GM19035 (cell line): ENCODE measurements around the gene ANKUB1.
"Not testable (repeated sequence)": the region's sequence is repeated elsewhere in the genome, so short reads cannot be mapped to it uniquely, and the experiment has no call there.

Source experiments
- ATAC-seq: cut with Tn5 transposase; IDR thresholded peaks from one replicate; pipeline ENCODE4 v1.9.1; 2021; ENCODE audit not compliant: unreplicated experiment

The ANKUB1 gene, protein sequence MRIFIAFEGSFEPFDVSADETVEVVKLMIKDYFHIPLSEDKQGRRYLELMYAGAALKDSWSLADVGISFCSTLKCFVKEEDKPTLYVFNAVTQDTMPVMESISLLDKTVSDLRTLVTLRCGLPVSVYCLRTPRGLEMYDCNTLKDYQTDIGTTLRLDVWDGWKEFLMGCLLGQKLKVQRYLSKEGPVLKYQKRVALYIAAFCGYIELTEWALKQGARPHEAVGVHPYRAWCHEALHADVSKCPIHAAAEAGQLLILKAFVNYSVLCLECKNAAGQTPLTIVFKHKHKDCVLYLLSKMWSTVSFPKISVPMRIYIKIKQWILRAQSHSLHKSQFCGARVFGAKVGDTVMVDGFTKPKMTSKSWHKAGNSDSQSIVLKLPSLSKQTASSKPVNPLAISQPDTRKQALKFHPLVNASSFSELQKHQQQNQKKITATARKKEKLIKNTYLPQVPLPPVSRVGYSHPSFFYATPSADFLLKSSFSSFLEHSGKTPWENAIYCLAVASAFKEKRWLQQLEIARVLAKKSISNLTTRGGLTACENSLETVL

DNA sequence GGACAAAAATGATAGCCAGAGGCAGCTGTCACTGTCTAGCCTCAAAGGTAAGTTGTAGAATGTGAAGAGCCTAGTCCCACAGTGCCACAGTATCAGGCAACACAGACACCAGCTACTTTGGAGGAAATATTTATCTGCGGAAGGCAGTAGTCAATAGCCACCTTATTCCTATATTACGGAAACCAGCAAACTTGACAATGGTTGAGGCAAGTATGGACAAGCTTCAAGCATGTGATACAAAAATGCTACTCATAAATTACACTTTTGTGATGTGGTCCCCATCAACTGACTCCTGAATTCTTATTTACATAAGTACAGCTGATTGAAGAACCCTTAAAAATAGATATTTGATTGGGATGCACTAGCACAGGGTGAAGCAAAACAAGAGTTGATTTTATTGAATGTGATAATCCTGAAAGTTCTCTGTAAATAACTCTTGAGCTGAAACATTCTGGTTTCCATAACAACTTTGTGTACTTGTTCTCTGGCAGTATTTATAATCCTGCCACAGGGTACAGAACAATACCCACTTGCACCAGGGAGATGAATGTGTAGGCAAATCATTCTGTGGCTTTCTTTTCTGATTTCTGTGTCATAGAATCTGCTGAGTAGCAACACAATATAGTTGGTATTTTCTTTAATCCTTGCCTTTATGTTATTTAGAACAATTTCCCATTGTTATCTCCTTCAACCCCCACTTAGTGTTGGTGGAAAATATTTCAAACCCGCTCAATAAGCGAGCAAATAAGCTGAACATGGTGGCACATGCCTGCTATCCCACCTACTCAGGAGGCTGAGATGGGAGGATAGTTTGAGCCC is at the start of gene ANKUB1:
Gene ANKUB1, minus strand, starts transcription at position 103 of the 819 bp plus-strand sequence. CDS start 188 bp downstream, outside the sequence.
- no peak for ATAC-seq

DNA sequence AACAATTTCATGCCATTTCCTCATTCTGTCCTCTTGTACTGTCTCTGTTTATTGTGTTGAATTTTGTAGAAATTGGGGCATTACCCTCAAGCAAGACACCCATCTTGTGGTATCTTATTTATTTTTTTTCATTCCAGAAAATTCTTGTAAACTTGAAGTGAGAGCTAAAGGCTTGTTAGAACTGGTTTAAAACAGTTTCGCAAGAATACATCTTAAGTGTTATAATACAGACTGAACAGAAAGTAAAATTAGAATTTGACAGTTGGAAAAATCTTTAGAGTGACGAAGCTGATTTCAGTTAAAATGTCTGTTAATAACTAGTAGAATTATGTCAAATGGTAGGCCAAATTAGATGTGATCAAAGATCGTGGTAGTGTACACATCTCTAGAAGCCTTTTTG is 47.5 kb upstream of the ANKUB1 start:
- no peak for ATAC-seq

DNA sequence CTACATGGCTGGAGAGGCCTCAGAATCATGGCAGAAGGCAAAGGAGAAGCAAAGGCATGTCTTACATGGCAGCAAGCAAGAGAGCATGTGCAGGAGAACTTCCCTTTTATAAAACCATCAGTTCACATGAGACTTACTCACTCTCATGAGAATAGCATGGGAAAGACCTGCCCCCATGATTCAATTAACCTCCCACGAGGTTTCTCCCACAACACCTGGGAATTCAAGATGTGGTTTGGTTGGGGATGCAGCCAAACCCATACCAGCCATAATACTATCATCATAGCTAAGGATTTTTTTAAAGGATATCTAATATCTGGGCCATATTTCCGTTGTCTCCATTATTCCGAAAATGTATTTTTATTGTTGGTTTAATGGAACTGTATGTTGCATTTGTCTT is 47.1 kb upstream of the ANKUB1 start:
- ATAC-seq = not testable (repeated sequence)

DNA sequence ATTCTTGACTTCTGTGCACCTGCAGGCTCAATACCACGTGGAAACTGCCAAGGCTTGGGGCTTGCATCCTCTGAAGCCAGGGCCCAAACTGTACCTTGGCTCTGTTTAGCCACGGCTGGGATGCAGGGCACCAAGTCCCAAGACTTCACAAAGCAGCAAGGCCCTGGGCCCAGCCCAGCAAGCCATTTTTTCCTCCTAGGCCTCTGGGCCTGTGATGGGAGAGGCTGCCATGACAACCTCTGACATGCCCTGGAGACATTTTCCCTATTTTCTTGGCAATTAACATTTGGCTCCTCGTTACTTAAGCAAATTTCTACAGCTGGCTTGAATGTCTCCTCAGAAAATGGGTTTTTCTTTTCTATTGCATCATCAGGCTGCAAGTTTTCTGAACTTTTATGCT is 46.1 kb upstream of the ANKUB1 start:
- not testable (repeated sequence) for ATAC-seq

DNA sequence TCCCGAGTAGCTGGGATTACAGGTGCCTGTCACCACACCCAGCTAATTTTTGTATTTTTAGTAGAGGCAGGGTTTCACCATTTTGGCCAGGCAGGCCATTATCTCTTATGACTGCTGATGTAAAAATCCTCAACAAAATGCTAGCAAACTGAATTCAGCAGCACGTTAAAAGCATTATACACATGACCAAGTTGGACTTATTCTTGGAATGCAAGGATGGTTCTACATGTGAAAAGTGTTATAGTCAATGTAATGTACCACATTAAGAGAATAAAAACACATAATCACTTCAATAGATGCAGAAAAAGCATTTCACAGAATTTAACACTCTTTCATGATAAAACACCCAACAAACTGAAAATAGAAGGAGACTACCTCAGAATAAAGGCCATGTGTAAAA is 40.9 kb upstream of the ANKUB1 start:
- ATAC-seq = no peak

DNA sequence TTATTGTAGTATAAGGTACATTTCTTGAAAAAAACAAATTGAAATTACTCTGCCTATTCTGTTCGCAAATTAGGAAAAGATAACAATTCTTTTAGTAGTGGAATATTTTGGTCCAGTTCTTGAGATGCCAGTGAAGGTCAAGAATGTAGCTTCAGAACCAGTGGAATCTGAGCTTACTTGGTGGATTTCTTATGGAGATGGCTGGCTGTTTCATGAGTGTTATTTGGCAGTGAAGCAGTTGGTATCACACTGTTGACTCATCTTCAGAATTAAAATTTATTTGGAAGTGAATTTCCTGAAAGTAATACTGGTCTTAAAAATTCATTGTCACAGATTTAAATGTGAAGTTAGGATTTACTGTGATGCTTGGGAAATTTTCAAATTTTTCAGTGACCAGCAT is 39.7 kb upstream of the ANKUB1 start:
- no peak for ATAC-seq

DNA sequence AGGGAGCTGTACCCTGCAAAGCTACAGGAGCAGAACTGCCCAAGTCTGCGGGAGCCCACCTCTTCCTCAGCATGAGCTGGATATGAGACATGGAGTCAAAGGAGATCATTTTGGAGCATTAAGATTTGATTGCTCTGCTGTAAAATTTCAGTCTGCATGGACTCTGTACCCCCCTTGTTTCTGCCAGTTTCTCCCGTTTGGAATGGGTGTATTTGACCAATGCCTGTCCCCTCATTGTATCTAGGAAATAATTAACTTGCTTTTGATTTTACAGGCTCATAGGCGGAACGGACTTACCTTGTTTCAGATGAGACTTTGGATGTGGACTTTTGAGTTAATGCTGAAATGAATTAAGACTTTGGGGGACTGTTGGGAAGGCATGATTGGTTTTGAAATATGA is 39.0 kb upstream of the ANKUB1 start:
- no peak for ATAC-seq

DNA sequence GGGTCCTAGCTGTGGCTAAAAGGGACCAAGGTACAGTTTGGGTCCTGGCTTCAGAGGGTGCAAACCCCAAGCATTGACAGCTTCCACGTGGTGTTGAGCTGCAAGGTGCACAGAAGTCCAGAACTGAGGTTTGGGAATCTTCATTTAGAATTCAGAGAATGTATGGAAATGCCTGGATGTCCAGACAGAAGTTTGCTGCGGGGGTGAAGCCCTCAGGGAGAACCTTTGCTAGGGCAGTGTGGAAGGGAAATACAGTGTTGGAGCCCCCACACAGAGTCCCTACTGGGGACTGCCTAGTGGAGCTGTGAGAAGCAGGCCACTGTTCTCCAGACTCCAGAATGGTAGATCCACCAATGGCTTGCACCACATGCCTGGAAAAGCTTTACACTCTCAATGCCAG is 38.5 kb upstream of the ANKUB1 start:
- no peak for ATAC-seq

DNA sequence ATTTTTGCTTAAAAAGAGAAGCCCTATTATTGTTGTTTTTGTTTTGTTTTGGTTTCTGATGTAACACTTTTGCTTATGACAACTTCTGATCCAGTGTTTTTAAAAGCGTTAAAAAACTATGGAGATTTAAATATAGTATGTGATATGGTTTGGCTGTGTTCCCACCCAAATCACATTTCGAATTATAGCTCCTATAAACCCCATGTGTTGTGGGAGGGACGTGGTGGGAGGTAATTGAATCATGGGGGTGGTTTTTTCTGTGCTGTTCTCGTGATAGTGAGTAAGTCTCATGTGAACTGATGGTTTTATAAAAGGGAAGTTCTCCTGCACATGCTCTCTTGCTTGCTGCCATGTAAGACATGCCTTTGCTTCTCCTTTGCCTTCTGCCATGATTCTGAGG is 37.3 kb upstream of the ANKUB1 start:
- ATAC-seq = not testable (repeated sequence)

DNA sequence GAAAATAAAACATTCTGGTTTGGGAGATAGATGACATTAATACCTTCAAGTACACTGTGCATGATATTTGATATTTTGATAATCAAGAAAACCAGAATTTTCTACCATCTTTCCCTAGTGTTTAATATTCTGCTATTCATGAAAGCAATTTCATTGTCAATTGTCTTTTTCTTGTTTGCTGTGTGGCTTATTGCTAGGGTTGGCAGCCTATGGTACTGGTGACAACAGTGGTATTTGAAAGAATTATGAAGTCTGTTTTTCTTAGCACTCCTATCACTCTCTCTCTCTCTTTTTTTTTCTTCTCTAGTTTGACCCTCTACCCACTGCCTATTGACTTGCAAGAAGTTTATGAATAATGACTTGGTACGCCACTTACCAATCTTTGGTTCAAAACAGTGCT is 36.0 kb upstream of the ANKUB1 start:
- ATAC-seq = no peak

DNA sequence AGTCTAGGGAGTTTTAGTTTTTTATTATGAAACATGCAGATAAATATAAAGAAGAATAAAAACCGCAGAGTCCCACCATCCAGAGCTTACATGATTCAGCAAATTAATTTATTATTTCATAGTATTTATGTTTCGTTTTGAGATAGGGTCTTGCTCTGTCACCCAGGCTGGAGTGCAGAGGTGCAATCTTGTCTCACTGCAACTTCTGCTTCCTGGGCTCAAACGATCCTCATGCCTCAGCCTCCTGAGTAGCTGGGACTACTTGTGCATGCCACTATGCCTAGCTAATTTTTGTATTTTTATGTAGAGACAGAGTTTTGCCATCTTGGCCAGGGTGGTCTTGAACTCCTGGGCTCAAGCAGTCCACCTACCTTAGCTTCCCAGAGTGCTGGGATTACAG is 34.3 kb upstream of the ANKUB1 start:
- ATAC-seq = no peak

DNA sequence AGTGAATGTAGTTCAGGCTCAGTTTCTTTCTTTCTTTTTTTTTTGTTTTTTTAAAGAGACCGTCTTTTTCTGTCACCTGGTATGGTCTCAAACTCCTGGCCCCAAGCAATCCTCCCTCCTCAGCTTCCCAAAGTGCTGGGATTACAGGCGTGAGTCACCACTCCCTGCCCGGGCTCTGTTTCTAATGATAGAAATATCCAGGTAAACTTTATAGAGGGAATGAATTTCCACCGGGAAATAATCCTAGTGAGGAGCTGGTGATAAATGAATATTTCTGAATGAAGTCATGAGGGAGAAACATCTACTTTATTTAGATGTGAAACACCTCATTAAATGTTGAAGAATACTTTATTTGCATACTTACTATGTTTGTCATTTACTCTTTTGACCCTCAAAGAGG is 27.8 kb upstream of the ANKUB1 start:
- ATAC-seq = no peak

DNA sequence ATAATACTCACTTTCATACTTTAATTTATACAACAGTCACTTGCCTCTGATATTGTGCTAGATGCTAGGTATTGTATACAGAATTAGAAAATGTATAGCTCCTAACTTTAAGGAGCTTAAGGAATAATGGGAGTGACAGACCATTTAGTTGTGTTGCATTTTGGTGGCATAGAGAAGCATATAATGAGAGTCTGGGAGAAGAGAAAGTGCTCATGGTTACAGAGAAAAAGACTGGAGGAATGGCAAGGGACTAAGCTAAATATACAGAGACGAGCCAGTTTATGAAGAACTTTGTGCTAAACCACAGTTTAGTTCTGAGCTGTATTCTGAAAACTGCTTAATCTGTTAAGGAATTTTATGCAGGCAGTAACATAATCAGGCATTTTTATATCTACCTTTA is 27.1 kb upstream of the ANKUB1 start:
- ATAC-seq = no peak

DNA sequence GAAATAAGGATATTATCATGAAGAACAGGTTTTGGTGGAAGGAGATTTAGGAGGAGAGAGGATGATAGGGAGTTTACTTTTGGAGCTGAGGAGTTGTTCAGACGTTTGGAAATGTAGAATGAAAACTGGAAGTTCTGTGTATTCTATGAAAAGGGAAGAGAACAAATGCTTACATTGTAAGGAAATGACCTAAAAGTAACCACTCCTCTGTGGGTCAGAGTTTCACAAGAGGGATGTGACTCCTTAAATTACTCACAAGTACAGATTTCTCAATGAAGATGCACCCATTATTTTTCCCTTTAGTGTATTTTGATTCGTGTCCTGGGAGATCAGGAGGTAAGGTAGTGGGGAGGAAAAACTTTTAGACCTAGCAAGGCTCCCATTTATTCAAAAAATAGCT is 24.6 kb upstream of the ANKUB1 start:
- ATAC-seq = no peak

DNA sequence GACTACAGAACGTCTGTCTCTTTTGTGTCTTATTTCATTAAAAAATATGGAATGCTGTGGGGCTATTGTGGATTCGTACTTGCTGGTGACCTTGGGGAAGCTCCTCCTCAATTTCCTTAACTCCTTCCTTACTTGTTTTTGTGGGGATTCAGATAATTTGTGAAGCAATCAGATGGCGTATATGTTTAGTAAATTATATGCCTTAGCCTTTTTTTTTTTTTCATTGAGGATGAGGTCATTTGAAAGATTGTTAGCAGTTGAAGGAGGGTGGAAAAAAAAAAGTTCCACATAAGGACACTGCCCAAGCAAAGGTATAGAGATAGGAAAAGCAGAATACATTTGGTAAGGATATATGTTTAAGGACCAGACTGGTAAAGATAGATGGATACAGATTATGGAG is 24.0 kb upstream of the ANKUB1 start:
- ATAC-seq = no peak

DNA sequence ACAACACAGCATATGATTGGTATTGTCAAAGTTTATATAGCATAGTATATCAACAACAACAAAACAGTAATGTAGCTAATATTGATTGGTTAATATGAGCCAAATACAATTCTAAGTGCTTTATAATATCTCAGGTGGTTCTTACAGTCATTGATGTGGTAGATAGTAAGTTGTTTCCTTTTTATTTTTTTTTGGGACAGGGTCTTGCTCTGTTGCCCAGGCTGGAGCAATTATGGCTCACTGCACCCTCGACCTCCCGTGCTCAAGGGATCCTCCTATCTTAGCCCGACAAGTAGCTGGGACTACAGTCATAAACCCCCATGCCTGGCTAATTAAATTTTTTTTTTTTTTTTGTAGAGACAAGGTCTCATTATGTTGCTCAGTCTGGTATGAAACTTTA is 23.4 kb upstream of the ANKUB1 start:
- no peak for ATAC-seq

DNA sequence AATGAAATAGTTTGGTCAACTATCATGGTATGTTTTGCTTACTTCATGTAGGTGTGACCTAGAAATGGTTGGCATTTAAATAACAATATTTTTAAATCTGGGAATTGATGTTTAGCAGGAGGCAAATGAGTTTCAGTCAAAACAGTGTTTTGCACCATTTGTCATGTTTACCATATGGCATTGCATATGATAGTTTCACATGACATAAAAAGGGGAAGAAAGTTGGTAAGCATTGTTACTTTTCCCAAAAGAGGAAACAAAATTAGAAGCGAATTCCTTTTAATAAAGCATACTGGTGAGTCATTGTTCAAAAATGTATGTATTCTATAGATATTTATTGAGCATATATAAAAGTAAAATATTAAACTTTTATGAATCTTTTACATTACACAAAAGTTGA is 23.0 kb upstream of the ANKUB1 start:
- ATAC-seq = no peak

DNA sequence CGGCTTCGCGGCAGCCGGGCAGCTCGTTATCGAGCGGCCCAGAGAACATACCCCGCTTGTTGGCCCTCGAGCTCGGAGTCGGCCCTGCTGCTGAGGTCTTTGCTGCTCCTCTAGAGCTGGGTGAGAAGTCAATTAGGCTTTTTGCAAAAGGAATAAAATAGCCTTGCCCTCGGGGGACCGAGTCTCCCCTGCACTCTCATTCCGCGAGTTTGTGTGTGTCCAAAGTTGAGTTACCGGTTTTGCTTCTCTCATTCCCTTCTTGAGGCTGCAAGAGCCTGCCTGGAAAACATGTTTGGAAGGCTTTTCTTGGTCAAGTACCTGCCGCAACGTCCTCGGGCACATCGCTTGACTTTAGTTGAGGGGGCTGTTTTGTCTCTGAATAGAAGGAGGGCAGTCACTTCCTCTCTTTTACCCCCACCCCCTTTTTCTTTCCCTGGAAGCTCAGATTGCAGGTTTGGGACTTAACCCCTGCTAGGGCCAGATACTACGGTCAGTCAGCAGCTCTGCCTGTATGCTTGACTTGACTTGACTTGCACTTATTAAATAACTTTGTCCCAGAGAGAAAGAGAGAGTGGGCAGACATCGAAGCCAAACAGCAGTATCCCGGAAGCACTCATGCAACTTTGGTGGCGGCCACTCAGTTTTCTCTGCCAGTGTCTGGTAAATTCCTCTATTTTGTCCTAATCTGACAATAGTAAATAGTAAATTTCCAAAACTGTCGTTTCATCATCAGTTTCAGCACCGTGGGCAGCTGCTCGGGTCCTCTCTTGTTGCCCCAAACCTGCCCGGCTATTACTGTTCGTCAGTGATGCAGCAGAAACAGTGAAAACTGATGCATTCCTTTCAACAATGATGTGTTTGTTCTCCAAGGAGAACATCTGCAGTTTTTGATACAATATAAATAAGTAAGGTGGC is 21.3 kb upstream of the ANKUB1 start:
- peak; percentile 18 for ATAC-seq

DNA sequence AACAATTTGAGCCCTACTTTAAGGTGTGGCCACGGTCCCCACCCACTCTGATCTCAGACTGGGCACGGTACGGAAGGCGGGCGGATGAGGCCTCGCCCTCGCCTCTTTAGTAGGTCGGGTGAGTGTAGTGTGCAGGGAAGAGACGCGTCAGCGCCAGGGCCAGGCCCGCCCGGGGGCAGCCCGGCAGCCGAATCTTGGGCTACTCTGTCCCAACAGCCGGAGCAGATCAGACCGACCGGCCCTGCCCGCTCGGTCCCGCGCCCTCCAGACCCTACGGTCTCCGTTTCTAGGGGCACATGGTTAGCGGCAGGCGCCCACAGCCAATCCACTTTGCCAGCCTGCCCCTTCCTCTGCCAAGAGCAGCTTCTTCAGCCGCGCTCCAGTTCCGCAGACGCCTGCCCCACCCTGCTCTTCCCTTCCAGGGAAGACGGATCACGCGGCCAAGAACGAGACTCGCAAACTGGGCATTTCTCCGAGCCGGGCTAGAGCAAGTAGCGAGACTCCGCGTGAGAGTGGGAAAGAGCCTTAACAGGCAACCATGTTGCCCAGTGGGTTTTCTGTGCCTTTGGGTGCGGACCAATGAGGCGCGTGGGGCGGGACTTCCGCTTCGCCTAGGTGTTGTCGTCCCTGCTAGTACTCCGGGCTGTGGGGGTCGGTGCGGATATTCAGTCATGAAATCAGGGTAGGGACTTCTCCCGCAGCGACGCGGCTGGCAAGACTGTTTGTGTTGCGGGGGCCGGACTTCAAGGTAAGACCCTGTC is 20.4 kb upstream of the ANKUB1 start, which contains the start of gene RNF13:
Gene RNF13, plus strand, starts transcription at position 610 of the 761 bp plus-strand sequence. CDS start 32,812 bp downstream, outside the sequence.
- ATAC-seq = peak; percentile 91

DNA sequence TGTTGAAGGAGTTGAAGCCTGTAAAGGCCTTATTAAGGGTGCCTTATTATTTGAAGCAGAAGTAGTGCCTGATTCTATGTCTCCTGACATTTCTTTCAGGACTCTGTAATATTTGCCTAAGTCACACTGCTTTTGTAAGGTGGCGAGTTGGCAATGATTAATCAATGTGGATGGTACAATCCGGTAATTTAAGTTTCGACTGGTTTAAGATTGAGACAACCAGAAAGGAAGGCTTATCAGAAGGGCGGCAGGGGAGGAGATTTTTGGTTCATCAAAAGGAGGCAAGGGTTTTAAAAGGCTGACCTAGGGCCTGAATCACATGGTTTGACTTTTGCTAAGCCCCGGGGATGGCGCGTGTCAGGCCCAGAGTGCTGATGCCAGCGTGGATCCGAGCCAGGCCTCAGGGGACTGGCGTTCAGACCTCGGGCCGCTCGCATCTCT is 19.8 kb upstream of the ANKUB1 start:
- ATAC-seq = no peak
